Activated naive CD4-positive, alpha-beta T cell treated with anti-CD3 and anti-CD28 coated beads, Interleukin-2, amount 10 ng/mL, durations not matched to agents 7 days and 5 days (primary cell): ENCODE data around the gene GRIK4.
"Not testable (repeated sequence)": the region's sequence is repeated elsewhere in the genome, so short reads cannot be mapped to it uniquely, and the experiment has no call there.

Experiments used
- CTCF ChIA-PET: fragments of 350-600 bp; sonication (Branson Sonifier 250); formaldehyde crosslinking; loops from one replicate; lab custom pipeline; 2021; ENCODE audit warnings: antibody characterized with exemption; lab: Charles Lee
- DNase-seq: peaks from one replicate; pipeline ENCODE4 v3.0.0-alpha.2; 2020
- H3K27ac Mint-ChIP-seq: one replicate; pipeline ENCODE4 v1.8.0; 2021; ENCODE audit warnings: mild to moderate bottlenecking, moderate library complexity, mixed read lengths
- H3K27me3 Mint-ChIP-seq: one replicate; pipeline ENCODE4 v1.8.0; 2021; ENCODE audit warnings: mild to moderate bottlenecking, mixed read lengths
- H3K36me3 Mint-ChIP-seq: one replicate; pipeline ENCODE4 v1.8.0; 2021; ENCODE audit warnings: mixed read lengths
- H3K4me1 Mint-ChIP-seq: one replicate; pipeline ENCODE4 v1.8.0; 2021; ENCODE audit warnings: mixed read lengths
- H3K4me3 Mint-ChIP-seq: one replicate; pipeline ENCODE4 v1.8.0; 2021; ENCODE audit warnings: mild to moderate bottlenecking, moderate library complexity, mixed read lengths
- H3K9me3 Mint-ChIP-seq: one replicate; pipeline ENCODE4 v1.8.0; 2021; ENCODE audit warnings: mixed read lengths

GRIK4 gene

GRCh38 chr11:121024989-121025388 lies 513.4 kb downstream of the GRIK4 start:
- no peak for DNase-seq
- H3K4me1 Mint-ChIP-seq = peaks cover 27% of the 10 kb centered on the region
- H3K27me3 Mint-ChIP-seq = peaks cover 11% of the 10 kb centered on the region
- H3K27ac Mint-ChIP-seq = peak overlapping the region; percentile 71
- peak overlapping the region; percentile 86 for H3K4me3 Mint-ChIP-seq
- CTCF ChIA-PET = interaction anchor here (1.3 kb wide), 1 partner anchor 96 kb away, joined by 3 read pairs; no protein-coding TSS in a partner anchor
- H3K9me3 Mint-ChIP-seq = no peaks in the 10 kb centered on the region
- H3K36me3 Mint-ChIP-seq = peaks cover 1% of the 10 kb centered on the region

- Mint-ChIP-seq H3K27me3 (no peaks in the 10 kb centered on the region), H3K4me3 (no peak overlapping the region), H3K4me1 (peaks cover 26% of the 10 kb centered on the region), H3K36me3 (peaks cover 5% of the 10 kb centered on the region), H3K27ac (no peak overlapping the region), H3K9me3 (no peaks in the 10 kb centered on the region)
- CTCF ChIA-PET = no interaction called here
- DNase-seq = no peak
Observed at GRCh38 chr11:121029153-121029552, 517.6 kb downstream of the GRIK4 start.

GRCh38 chr11:121029813-121030445 lies 518.4 kb downstream of the GRIK4 start:
- no peak for DNase-seq
- Mint-ChIP-seq H3K27me3 (no peaks in the 10 kb centered on the region), H3K4me3 (no peak overlapping the region), H3K36me3 (peaks cover 5% of the 10 kb centered on the region), H3K9me3 (no peaks in the 10 kb centered on the region), H3K27ac (peak overlapping the region; percentile 4), H3K4me1 (peaks cover 18% of the 10 kb centered on the region)
- CTCF ChIA-PET = no interaction called here

- Mint-ChIP-seq H3K4me3 (no peak overlapping the region), H3K27me3 (no peaks in the 10 kb centered on the region), H3K27ac (no peak overlapping the region), H3K9me3 (no peaks in the 10 kb centered on the region), H3K4me1 (peaks cover 20% of the 10 kb centered on the region), H3K36me3 (peaks cover 5% of the 10 kb centered on the region)
- CTCF ChIA-PET = no interaction called here
- no peak for DNase-seq
Observed at GRCh38 chr11:121031167-121031566, 519.6 kb downstream of the GRIK4 start.

- H3K36me3 Mint-ChIP-seq, H3K9me3 Mint-ChIP-seq, DNase-seq, H3K27me3 Mint-ChIP-seq, H3K4me3 Mint-ChIP-seq, CTCF ChIA-PET, H3K27ac Mint-ChIP-seq: not testable (repeated sequence)
- peaks cover 21% of the 10 kb centered on the region for H3K4me1 Mint-ChIP-seq
Observed at GRCh38 chr11:121031648-121032047, 520.1 kb downstream of the GRIK4 start.

- H3K4me1 Mint-ChIP-seq = peaks cover 21% of the 10 kb centered on the region
- H3K4me3 Mint-ChIP-seq = no peak overlapping the region
- peaks cover 5% of the 10 kb centered on the region for H3K36me3 Mint-ChIP-seq
- H3K27me3 Mint-ChIP-seq = no peaks in the 10 kb centered on the region
- CTCF ChIA-PET = no interaction called here
- H3K27ac Mint-ChIP-seq = no peak overlapping the region
- H3K9me3 Mint-ChIP-seq = no peaks in the 10 kb centered on the region
- no peak for DNase-seq
Observed at GRCh38 chr11:121032546-121032945, 521.0 kb downstream of the GRIK4 start.

- peaks cover 21% of the 10 kb centered on the region for H3K4me1 Mint-ChIP-seq
- H3K27ac Mint-ChIP-seq = no peak overlapping the region
- DNase-seq = no peak
- no peaks in the 10 kb centered on the region for H3K9me3 Mint-ChIP-seq
- no peak overlapping the region for H3K4me3 Mint-ChIP-seq
- CTCF ChIA-PET = no interaction called here
- H3K27me3 Mint-ChIP-seq = no peaks in the 10 kb centered on the region
- peaks cover 5% of the 10 kb centered on the region for H3K36me3 Mint-ChIP-seq
Observed at GRCh38 chr11:121033635-121034034, 522.1 kb downstream of the GRIK4 start.

GRCh38 chr11:121035169-121035755 lies 523.7 kb downstream of the GRIK4 start:
- Mint-ChIP-seq H3K4me3 (no peak overlapping the region), H3K27ac (no peak overlapping the region), H3K9me3 (no peaks in the 10 kb centered on the region), H3K27me3 (no peaks in the 10 kb centered on the region), H3K36me3 (peaks cover 1% of the 10 kb centered on the region), H3K4me1 (peaks cover 15% of the 10 kb centered on the region)
- CTCF ChIA-PET = interaction anchor here (0.9 to 1.9 kb wide), 2 partner anchors 9 to 159 kb away, joined by 3 to 4 read pairs; no protein-coding TSS in a partner anchor
- DNase-seq = no peak

- CTCF ChIA-PET = interaction anchor here (0.9 to 1.9 kb wide), 2 partner anchors 9 to 159 kb away, joined by 3 to 4 read pairs; no protein-coding TSS in a partner anchor
- H3K4me3 Mint-ChIP-seq = no peak overlapping the region
- H3K9me3 Mint-ChIP-seq = no peaks in the 10 kb centered on the region
- H3K4me1 Mint-ChIP-seq = peaks cover 12% of the 10 kb centered on the region
- H3K27ac Mint-ChIP-seq = no peak overlapping the region
- DNase-seq = no peak
- no peaks in the 10 kb centered on the region for H3K27me3 Mint-ChIP-seq
- H3K36me3 Mint-ChIP-seq = no peaks in the 10 kb centered on the region
Observed at GRCh38 chr11:121035780-121036179, 524.2 kb downstream of the GRIK4 start.

GRCh38 chr11:121037016-121037415 lies 525.5 kb downstream of the GRIK4 start:
- DNase-seq = no peak
- H3K9me3 Mint-ChIP-seq = no peaks in the 10 kb centered on the region
- H3K27ac Mint-ChIP-seq = no peak overlapping the region
- H3K4me3 Mint-ChIP-seq = no peak overlapping the region
- H3K27me3 Mint-ChIP-seq = no peaks in the 10 kb centered on the region
- CTCF ChIA-PET = no interaction called here
- no peaks in the 10 kb centered on the region for H3K36me3 Mint-ChIP-seq
- H3K4me1 Mint-ChIP-seq = peaks cover 12% of the 10 kb centered on the region
